Endothelial cell of umbilical vein (primary cell): Measurements from ENCODE around the gene FGF6. TPM values are rescaled to one million over a fixed set of nuclear protein-coding genes. Genes with fewer than 3 reads are reported as not detected.

ENCODE experiments used
- BruUV-seq: library from RNA; stranded (reverse); fragments of 400-500 nt; replicated peaks from 2 replicates; lab custom pipeline; 2021; lab: Mats Ljungman, UMichigan
- CTCF ChIA-PET: fragments of 300-600, 350-600 bp; sonication (Branson Sonifier 250); formaldehyde crosslinking; loops from one replicate; lab custom pipeline; 2021; ENCODE audit warnings: antibody characterized with exemption, inconsistent platforms; lab: Charles Lee
- POLR2A ChIA-PET: fragments of 300-600, 350-600 bp; sonication (Branson Sonifier 250); formaldehyde crosslinking; loops from one replicate; lab custom pipeline; 2021; ENCODE audit warnings: antibody characterized with exemption, inconsistent platforms; lab: Charles Lee
- DNase-seq: peaks from one replicate; pipeline ENCODE4 v3.0.0-alpha.2; 2011; ENCODE audit warnings: low read depth, low spot score
- FAIRE-seq: peaks from 2 replicates; lab custom pipeline; 2011; peaks lifted over from hg19 to GRCh38; lab: Jason Lieb, UNC
- H2AFZ ChIP-seq: 2 replicates; pipeline ENCODE4 v1.6.0; 2012; ENCODE audit warnings: low read depth, low read length, control low read depth, inconsistent platforms
- H3K27ac ChIP-seq: 2 replicates; pipeline ENCODE4 v1.5.1; 2011; ENCODE audit warnings: low read depth, mild to moderate bottlenecking, control low read depth, low read length, moderate library complexity; ENCODE audit not compliant: insufficient read depth
- H3K27me3 ChIP-seq, 2 experiments: 2 replicates each; pipeline versions ENCODE4 v1.6.0 to v1.6.1; 2011; ENCODE audit warnings: low read length in 2 of 2, mixed read lengths in 1 of 2; ENCODE audit not compliant: control insufficient read depth in 2 of 2, insufficient read depth in 2 of 2
- H3K36me3 ChIP-seq, 2 experiments: 2 replicates in 1 of 2; 3 replicates in 1 of 2; pipeline ENCODE4 v1.5.1; 2011; ENCODE audit warnings: low read length in 2 of 2, mild to moderate bottlenecking in 1 of 2, moderate library complexity in 1 of 2; ENCODE audit not compliant: control insufficient read depth in 2 of 2, insufficient read depth in 2 of 2; ENCODE audit errors: extremely low read depth in 1 of 2
- H3K4me1 ChIP-seq: 3 replicates; pipeline ENCODE4 v1.5.1; 2011; ENCODE audit warnings: mild to moderate bottlenecking, low read length; ENCODE audit not compliant: control insufficient read depth, insufficient read depth; ENCODE audit errors: extremely low read depth
- H3K4me2 ChIP-seq: 2 replicates; pipeline ENCODE4 v1.6.1; 2011; ENCODE audit warnings: low read length, control low read depth, mixed read lengths; ENCODE audit not compliant: insufficient read depth
- H3K4me3 ChIP-seq, 3 experiments: fragments of 200-600 bp in 1 of 3; sonication (generic), shearing (Covaris generic) in 1 of 3; replicated peaks in 1 of 3; 2 replicates each; pipeline ENCODE4 v1.5.1; 2011 to 2016; ENCODE audit warnings: control low read depth in 3 of 3, low read length in 3 of 3, mild to moderate bottlenecking in 2 of 3, inconsistent platforms in 1 of 3, low read depth in 1 of 3, moderate library complexity in 1 of 3; ENCODE audit not compliant: insufficient read depth in 1 of 3
- H3K79me2 ChIP-seq: 2 replicates; pipeline ENCODE4 v1.6.0; 2012; ENCODE audit warnings: low read length, inconsistent platforms; ENCODE audit not compliant: control insufficient read depth, insufficient read depth
- H3K9ac ChIP-seq: replicated peaks from 2 replicates; pipeline ENCODE3; 2011; ENCODE audit warnings: low read length, control low read depth; ENCODE audit not compliant: insufficient read depth; ENCODE audit errors: extremely low read depth
- H3K9me1 ChIP-seq: replicated peaks from 3 replicates; pipeline ENCODE4 v1.6.0; 2011; ENCODE audit warnings: mild to moderate bottlenecking, low read length; ENCODE audit not compliant: control insufficient read depth, insufficient read depth; ENCODE audit errors: extremely low read depth
- H3K9me3 ChIP-seq: replicated peaks from 2 replicates; pipeline ENCODE4 v1.5.1; 2012; ENCODE audit warnings: low read length, inconsistent platforms; ENCODE audit not compliant: control insufficient read depth, insufficient read depth
- H4K20me1 ChIP-seq: replicated peaks from 2 replicates; pipeline ENCODE3; 2011; ENCODE audit warnings: mild to moderate bottlenecking, low read length; ENCODE audit not compliant: control insufficient read depth, insufficient read depth; ENCODE audit errors: extremely low read depth
- CTCF ChIP-seq, 2 donors: IDR thresholded peaks; 1 replicate in 1 of 2; 2 replicates in 1 of 2; pipeline ENCODE4 v1.5.1; 2011; ENCODE audit warnings: low read length in 2 of 2, mild to moderate bottlenecking in 2 of 2, moderate library complexity in 2 of 2, control low read depth in 1 of 2, inconsistent platforms in 1 of 2, low read depth in 1 of 2; ENCODE audit not compliant: insufficient read depth in 1 of 2; ENCODE audit errors: extremely low read depth in 1 of 2
- EZH2 ChIP-seq: IDR thresholded peaks from 2 replicates; pipeline ENCODE4 v1.6.1; 2012; ENCODE audit warnings: borderline replicate concordance, low read depth, mild to moderate bottlenecking, moderate library complexity, low read length, inconsistent platforms; ENCODE audit not compliant: severe bottlenecking
- FOS ChIP-seq: IDR thresholded peaks from 2 replicates; pipeline ENCODE4 v1.6.1; 2011; ENCODE audit warnings: mild to moderate bottlenecking, low read length, moderate library complexity, borderline replicate concordance; ENCODE audit not compliant: insufficient read depth
- GATA2 ChIP-seq: IDR thresholded peaks from 2 replicates; pipeline ENCODE4 v1.7.0; 2011; ENCODE audit warnings: low read depth, mild to moderate bottlenecking, moderate library complexity, mixed read lengths, low read length; ENCODE audit not compliant: insufficient read length, insufficient read depth
- JUN ChIP-seq: IDR thresholded peaks from 2 replicates; pipeline ENCODE4 v1.6.1; 2011; ENCODE audit warnings: borderline replicate concordance, low read depth; ENCODE audit not compliant: insufficient read length, insufficient read depth
- MAX ChIP-seq: IDR thresholded peaks from 2 replicates; pipeline ENCODE4 v1.6.1; 2011; ENCODE audit not compliant: insufficient read depth, insufficient read length
- MYC ChIP-seq: IDR thresholded peaks from one replicate; pipeline ENCODE4 v1.6.1; 2011; ENCODE audit warnings: mild to moderate bottlenecking, low read depth, low read length
- POLR2A ChIP-seq: IDR thresholded peaks from 2 replicates; pipeline ENCODE4 v1.6.1; 2012; ENCODE audit warnings: low read depth, mild to moderate bottlenecking, control low read depth, low read length
- POLR2AphosphoS5 ChIP-seq: IDR thresholded peaks from 2 replicates; pipeline ENCODE4 v1.6.1; 2012; ENCODE audit warnings: low read depth, mild to moderate bottlenecking, control low read depth, low read length, moderate library complexity; ENCODE audit not compliant: insufficient read depth
- dilution Hi-C: fragments of 300-500 bp; cut with MboI; formaldehyde crosslinking; loops from one replicate; pipeline ENCODE4 v1.15.0; 2019; ENCODE audit warnings: low sequenced_read_pairs; ENCODE audit not compliant: extremely low pct_ligation_motif_present
- intact Hi-C: fragments of 100-400 bp; cut with micrococcal nuclease; formaldehyde crosslinking; loops from one replicate; pipeline ENCODE4 v1.10.0; 2022
- polyA plus RNA-seq, 4 experiments: library from polyadenylated mRNA; depleted of rRNA in 3 of 4; stranded (reverse) in 3 of 4; unstranded in 1 of 4; fragments of >200 nt; gene quantifications; 2 replicates each; pipeline versions ENCODE4 v1.2.1 to v1.2.3, GENCODE V29; 2011 to 2012; ENCODE audit warnings: missing spikeins in 1 of 4
- total RNA-seq: library from RNA; stranded (reverse); gene quantifications from 2 replicates; pipeline ENCODE4 v1.2.3, GENCODE V29; 2021

The FGF6 gene
- total and polyA plus RNA-seq, 2 donors (not counting 3 experiments of a cell fraction or from before 2014, with no cell fraction given), result not detected

GRCh38 chr12:4486049-4486699, 40.6 kb upstream of the FGF6 start:
- no peak overlapping the region for H3K9ac ChIP-seq
- H3K9me3 ChIP-seq, result no peaks in the 10 kb centered on the region
- no peaks in the 10 kb centered on the region for H4K20me1 ChIP-seq
- H3K4me1 ChIP-seq, result peaks cover 2% of the 10 kb centered on the region
- no peak overlapping the region for H3K4me2 ChIP-seq
- peaks cover 2 to 5% of the 10 kb centered on the region in 2 experiments for H3K36me3 ChIP-seq
- no peaks in the 10 kb centered on the region for H3K9me1 ChIP-seq
- H2AFZ ChIP-seq, result no peak overlapping the region
- dilution Hi-C loops (no loop called here), intact Hi-C loops (no loop called here)
- TF ChIP-seq FOS, result no peak
- BruUV-seq, result no TSS peak
- ChIA-PET CTCF (interaction anchor here (1.7 kb wide), 1 partner anchor 11 kb away, joined by 3 read pairs; no protein-coding TSS in a partner anchor), POLR2A (no interaction called here)
- no peaks in the 10 kb centered on the region for H3K79me2 ChIP-seq
- DNase-seq, result no peak
- no peaks in the 10 kb centered on the region for H3K27me3 ChIP-seq
- no peak overlapping the region for H3K4me3 ChIP-seq
- FAIRE-seq, result no peak
- no peak overlapping the region for H3K27ac ChIP-seq

- Histone ChIP-seq H3K4me1 (peaks cover 2% of the 10 kb centered on the region), H2AFZ (no peak overlapping the region), H3K4me3 (no peak overlapping the region), H3K79me2 (no peaks in the 10 kb centered on the region), H3K27me3 (peaks cover 0 to 2% of the 10 kb centered on the region in 2 experiments), H3K36me3 (peaks cover 0 to 5% of the 10 kb centered on the region in 2 experiments), H3K4me2 (no peak overlapping the region), H3K9ac (no peak overlapping the region), H3K9me1 (no peaks in the 10 kb centered on the region), H3K27ac (no peak overlapping the region), H4K20me1 (no peaks in the 10 kb centered on the region), H3K9me3 (no peaks in the 10 kb centered on the region)
- DNase-seq (no peak), FAIRE-seq (no peak)
- POLR2A ChIA-PET, result no interaction called here
- no TSS peak for BruUV-seq
- intact Hi-C loops (no loop called here), dilution Hi-C loops (no loop called here)
- CTCF ChIA-PET, result interaction anchor here (1.4 kb wide), 2 partner anchors 14 to 207 kb away, joined by 3 read pairs; no protein-coding TSS in a partner anchor
- TF ChIP-seq JUN (no peak), MAX (no peak), POLR2AphosphoS5 (no peak), MYC (no peak), GATA2 (no peak), CTCF (IDR thresholded peaks at IDR 0.05; ENCODE audit: extremely low read depth in 1 of 2, insufficient read depth in 1 of 2, low read depth in 1 of 2, low read length in 2 of 2) (no peak), FOS (no peak), EZH2 (no peak), POLR2A (no peak)
Measured at GRCh38 chr12:4483885-4484823, 38.5 kb upstream of the FGF6 start.
